Lung (tissue), 12 donors: Measurements from ENCODE around the gene TPST2. TPM values are rescaled to one million over a fixed set of nuclear protein-coding genes. Genes with fewer than 3 reads are reported as not detected.

Source experiments
- ATAC-seq: fragments of 200-7000 bp; cut with Tn5 transposase; one replicate; pipeline ENCODE4 v1.9.1; 2020; ENCODE audit warnings: moderate number of reproducible peaks; ENCODE audit not compliant: insufficient read depth, low FRiP score
- DNase-seq, 3 donors: peaks; one replicate each; pipeline ENCODE4 v3.0.0-alpha.2; 2013 to 2017
- H3K27ac ChIP-seq, 2 donors: one replicate each; pipeline ENCODE4 v1.5.1; 2013; ENCODE audit warnings: mild to moderate bottlenecking in 2 of 2, moderate library complexity in 2 of 2, control low read depth in 1 of 2, inconsistent platforms in 1 of 2, low read depth in 1 of 2, low read length in 1 of 2
- H3K27me3 ChIP-seq, 3 donors: one replicate each; pipeline ENCODE4 v1.5.1; 2013; ENCODE audit warnings: low read length in 2 of 3; ENCODE audit not compliant: control insufficient read depth in 3 of 3, insufficient read depth in 3 of 3
- H3K36me3 ChIP-seq, 4 donors: one replicate each; pipeline ENCODE4 v1.5.1; 2013; ENCODE audit warnings: low read length in 4 of 4, mild to moderate bottlenecking in 1 of 4, moderate library complexity in 1 of 4; ENCODE audit not compliant: control insufficient read depth in 4 of 4, insufficient read depth in 4 of 4
- H3K4me1 ChIP-seq, 5 donors: one replicate each; pipeline ENCODE4 v1.5.1; 2013; ENCODE audit warnings: low read length in 5 of 5, mild to moderate bottlenecking in 2 of 5, moderate library complexity in 1 of 5; ENCODE audit not compliant: control insufficient read depth in 5 of 5, insufficient read depth in 5 of 5
- H3K4me3 ChIP-seq: one replicate; pipeline ENCODE4 v1.5.1; 2013; ENCODE audit warnings: mild to moderate bottlenecking, control low read depth, moderate library complexity
- H3K9ac ChIP-seq, 2 donors: one replicate each; pipeline ENCODE4 v1.5.1; 2013; ENCODE audit warnings: low read length in 2 of 2, control low read depth in 1 of 2; ENCODE audit not compliant: insufficient read depth in 1 of 2
- H3K9me3 ChIP-seq, 4 donors: one replicate each; pipeline ENCODE4 v1.5.1; 2013; ENCODE audit warnings: low read length in 3 of 4, mild to moderate bottlenecking in 1 of 4, moderate library complexity in 1 of 4; ENCODE audit not compliant: control insufficient read depth in 4 of 4, insufficient read depth in 3 of 4
- WGBS, 2 donors: extraction: QIAGEN DNeasy Blood & Tissue Kit; methylation state at CpG; one replicate each; pipeline ENCODE4 v1.1.7; 2013; 5-methylcytosine and 5-hydroxymethylcytosine counted together
- polyA plus RNA-seq, 2 donors: library from polyadenylated mRNA; stranded (reverse); fragments of 200-250 nt; gene quantifications; one replicate each; pipeline ENCODE4 v1.2.1, GENCODE V29; 2013
- total RNA-seq, 2 donors: library from RNA; depleted of rRNA in 1 of 2; stranded (reverse); fragments of >200 nt in 1 of 2; gene quantifications; one replicate each; pipeline ENCODE4 v1.2.1, GENCODE V29; 2014 to 2021
- TF ChIP-seq, protein P1 (sequence below): IDR thresholded peaks from 2 replicates; pipeline ENCODE4 v1.5.1; 2012; ENCODE audit warnings: mild to moderate bottlenecking; ENCODE audit errors: control extremely low read depth, extremely low read depth
- donor health status: control.
- donor health status: control.
- donor health status: Bipolar disorder and iron deficiency.
- donor health status: healthy.
- donor health status: DM: yes; HTN: yes; CAD: no.

The TPST2 gene
- total and polyA plus RNA-seq, 4 donors = 32.6 to 72.3 (median 59.9) TPM

DNA sequence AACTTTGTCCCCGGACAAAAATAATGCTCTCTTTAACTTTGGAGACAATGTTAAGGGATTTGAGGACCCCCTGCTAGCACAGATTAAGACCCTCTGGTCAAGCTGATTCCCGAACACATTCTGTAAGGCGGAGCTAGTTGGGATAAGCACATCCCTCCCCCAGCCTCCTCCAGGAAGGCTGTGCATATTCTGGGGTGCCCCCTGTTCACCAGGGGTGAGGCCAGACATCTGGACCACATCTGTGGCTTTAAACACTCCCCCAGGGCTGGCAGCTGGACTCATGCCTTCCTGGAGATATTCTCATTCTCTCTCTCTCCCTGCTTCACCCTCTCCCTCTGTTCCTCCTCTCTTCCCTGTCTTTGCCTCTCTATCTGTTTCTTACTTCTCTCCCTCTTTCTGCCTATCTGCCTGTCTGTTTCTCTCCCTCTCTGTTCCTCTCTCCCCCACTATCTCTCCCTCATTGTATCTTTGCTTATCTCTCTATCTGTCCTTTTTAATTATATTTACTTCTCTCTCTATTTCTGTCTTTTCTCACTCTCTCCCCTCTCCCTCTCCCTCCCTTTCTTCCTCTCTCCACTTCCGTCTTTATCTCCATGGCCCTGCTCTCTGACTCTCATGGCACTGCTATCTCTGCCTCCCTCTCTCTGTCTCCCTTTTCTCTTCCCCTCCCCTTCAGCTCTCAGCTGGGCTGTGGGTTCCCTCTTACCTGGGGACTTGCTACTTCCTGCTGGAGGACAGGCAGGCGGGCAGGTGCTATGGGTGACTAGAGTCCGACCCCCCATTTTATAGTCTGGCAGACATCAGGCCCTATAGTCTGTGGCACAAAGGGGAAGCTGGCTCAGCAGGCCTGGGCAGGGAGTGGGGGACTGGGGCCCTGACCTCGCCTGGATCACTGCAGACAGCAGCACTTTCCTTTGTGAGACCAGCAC, 27.6 kb upstream of the TPST2 start, which contains the start of gene CRYBB1:
Gene CRYBB1, minus strand, starts transcription at position 757 of the 929 bp plus-strand sequence. CDS start 1,708 bp downstream, outside the sequence.
- ATAC-seq (no peak), DNase-seq (peak; percentile 33 to 38 (median 35))
- no peak within 1 kb of the TSS for H3K4me3 ChIP-seq
- 53 to 59% methylated on average over 7 of the region's 7 CpGs for WGBS, 2 donors
- no peak within 1 kb of the TSS for H3K27ac ChIP-seq
- TF ChIP-seq, protein P1, sequence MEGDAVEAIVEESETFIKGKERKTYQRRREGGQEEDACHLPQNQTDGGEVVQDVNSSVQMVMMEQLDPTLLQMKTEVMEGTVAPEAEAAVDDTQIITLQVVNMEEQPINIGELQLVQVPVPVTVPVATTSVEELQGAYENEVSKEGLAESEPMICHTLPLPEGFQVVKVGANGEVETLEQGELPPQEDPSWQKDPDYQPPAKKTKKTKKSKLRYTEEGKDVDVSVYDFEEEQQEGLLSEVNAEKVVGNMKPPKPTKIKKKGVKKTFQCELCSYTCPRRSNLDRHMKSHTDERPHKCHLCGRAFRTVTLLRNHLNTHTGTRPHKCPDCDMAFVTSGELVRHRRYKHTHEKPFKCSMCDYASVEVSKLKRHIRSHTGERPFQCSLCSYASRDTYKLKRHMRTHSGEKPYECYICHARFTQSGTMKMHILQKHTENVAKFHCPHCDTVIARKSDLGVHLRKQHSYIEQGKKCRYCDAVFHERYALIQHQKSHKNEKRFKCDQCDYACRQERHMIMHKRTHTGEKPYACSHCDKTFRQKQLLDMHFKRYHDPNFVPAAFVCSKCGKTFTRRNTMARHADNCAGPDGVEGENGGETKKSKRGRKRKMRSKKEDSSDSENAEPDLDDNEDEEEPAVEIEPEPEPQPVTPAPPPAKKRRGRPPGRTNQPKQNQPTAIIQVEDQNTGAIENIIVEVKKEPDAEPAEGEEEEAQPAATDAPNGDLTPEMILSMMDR = no peak
- no peak within 1 kb of the TSS for H3K9ac ChIP-seq
- peaks cover 0 to 8% (median 5%) of the 10 kb centered on the region in 3 donors for H3K27me3 ChIP-seq
- H3K36me3 ChIP-seq = no peaks in the 10 kb centered on the region
- H3K9me3 ChIP-seq = no peaks in the 10 kb centered on the region
- H3K4me1 ChIP-seq = peaks cover 0 to 25% (median 9%) of the 10 kb centered on the region in 5 donors

DNA sequence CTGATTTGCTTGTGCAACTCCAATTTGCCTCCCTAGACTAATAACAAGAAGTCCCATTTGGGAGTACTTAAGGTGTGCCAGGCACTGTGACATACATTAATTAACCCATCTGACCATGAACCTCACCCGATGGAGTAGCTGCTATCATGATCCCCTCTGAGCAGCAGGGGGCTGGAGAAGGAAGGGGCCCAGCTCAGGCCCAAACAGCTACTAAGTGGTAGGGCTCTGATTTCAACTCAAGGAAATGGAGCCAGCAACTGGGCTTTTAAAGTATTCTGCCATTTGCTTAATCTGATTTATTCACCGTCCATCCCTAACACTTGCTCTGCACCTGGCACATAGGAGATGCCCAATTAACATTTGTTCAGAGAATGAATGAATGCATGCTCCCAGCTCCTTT, 26.7 kb upstream of the TPST2 start:
- no peak overlapping the region for H3K27ac ChIP-seq
- no peak for ATAC-seq
- H3K9ac ChIP-seq = no peak overlapping the region
- peaks cover 0 to 25% (median 9%) of the 10 kb centered on the region in 5 donors for H3K4me1 ChIP-seq
- DNase-seq = no peak
- peaks cover 0 to 8% (median 5%) of the 10 kb centered on the region in 3 donors for H3K27me3 ChIP-seq
- 57 to 76% methylated on average over 2 of the region's 2 CpGs for WGBS, 2 donors
- H3K4me3 ChIP-seq = no peak overlapping the region
- no peaks in the 10 kb centered on the region for H3K9me3 ChIP-seq
- TF ChIP-seq, protein P1 = no peak
- no peaks in the 10 kb centered on the region for H3K36me3 ChIP-seq

DNA sequence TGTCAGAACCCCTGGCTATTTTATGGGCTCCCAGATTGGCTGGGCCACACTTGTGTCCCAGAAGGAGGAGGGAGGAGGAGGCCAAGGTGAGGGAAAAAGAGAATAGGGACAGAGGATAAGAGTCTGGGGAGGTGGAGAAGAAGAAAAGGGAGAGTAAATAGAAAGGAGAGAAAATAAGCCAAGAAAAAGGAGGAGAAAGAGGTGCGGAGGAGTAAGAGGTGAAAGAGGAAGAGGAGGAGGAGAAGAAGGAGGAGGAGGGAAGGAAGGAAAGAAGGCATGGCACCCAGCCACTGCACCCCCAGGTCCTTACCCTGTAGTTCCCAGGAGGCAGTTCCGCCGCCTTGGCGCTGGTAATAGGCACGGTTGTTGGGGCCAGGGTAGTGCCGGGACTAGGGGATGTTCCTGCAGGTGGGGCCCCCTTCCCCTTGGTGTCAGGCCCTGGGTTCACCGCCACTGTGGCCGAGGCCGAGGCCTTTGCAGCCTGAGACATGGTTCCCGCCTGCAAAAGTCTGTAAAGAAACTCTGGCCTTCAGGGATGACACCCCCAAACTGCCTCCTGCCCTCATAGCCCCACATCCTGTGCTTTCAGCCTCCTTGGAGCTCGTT, 26.0 kb upstream of the TPST2 start:
- no peaks in the 10 kb centered on the region for H3K9me3 ChIP-seq
- H3K9ac ChIP-seq = no peak overlapping the region
- TF ChIP-seq, protein P1 = no peak
- H3K4me1 ChIP-seq = peaks cover 0 to 25% (median 9%) of the 10 kb centered on the region in 5 donors
- ATAC-seq (no peak), DNase-seq (no peak)
- H3K36me3 ChIP-seq = no peaks in the 10 kb centered on the region
- no peak overlapping the region for H3K27ac ChIP-seq
- peaks cover 0 to 8% (median 5%) of the 10 kb centered on the region in 3 donors for H3K27me3 ChIP-seq
- H3K4me3 ChIP-seq = no peak overlapping the region
- 64 to 65% methylated on average over 11 of the region's 11 CpGs for WGBS, 2 donors
